CD4-positive, CD25-positive, alpha-beta regulatory T cell (primary cell): ENCODE results near the gene ESR2. TPM values are rescaled to one million over a fixed set of nuclear protein-coding genes. Genes with fewer than 3 reads are reported as not detected.

ENCODE experiments used
- ATAC-seq, 2 donors: fragments of 150-1000 bp; cut with Tn5 transposase; one replicate each; pipeline ENCODE4 v1.10.0; 2021; ENCODE audit warnings: low read depth in 2 of 2, moderate number of reproducible peaks in 2 of 2, moderate library complexity in 1 of 2
- DNase-seq, 3 donors: peaks; one replicate each; pipeline versions ENCODE4 v3.0.0 to v3.0.0-alpha.2; 2012 to 2022; ENCODE audit warnings: mixed read lengths in 1 of 3
- H3K27ac ChIP-seq: one replicate; pipeline ENCODE4 v1.7.0; 2013; ENCODE audit warnings: mild to moderate bottlenecking, low read length; ENCODE audit not compliant: insufficient read depth, poor library complexity, severe bottlenecking
- H3K27me3 ChIP-seq: one replicate; pipeline ENCODE4 v1.7.0; 2013; ENCODE audit warnings: low read length; ENCODE audit not compliant: control insufficient read depth, insufficient read depth
- H3K36me3 ChIP-seq: one replicate; pipeline ENCODE4 v1.7.0; 2013; ENCODE audit warnings: mild to moderate bottlenecking, low read length, moderate library complexity; ENCODE audit not compliant: control insufficient read depth, insufficient read depth
- H3K4me1 ChIP-seq: 2 replicates; pipeline ENCODE4 v1.7.0; 2013; ENCODE audit warnings: mild to moderate bottlenecking, low read length; ENCODE audit not compliant: insufficient read depth, control insufficient read depth, poor library complexity, severe bottlenecking
- H3K4me3 ChIP-seq: one replicate; pipeline ENCODE4 v1.7.0; 2013; ENCODE audit warnings: low read depth, mild to moderate bottlenecking, low read length, moderate library complexity
- H3K9me3 ChIP-seq, 2 experiments: 1 replicate in 1 of 2; 2 replicates in 1 of 2; pipeline ENCODE4 v1.7.0; 2013; ENCODE audit warnings: low read length in 2 of 2, mild to moderate bottlenecking in 1 of 2, moderate library complexity in 1 of 2; ENCODE audit not compliant: control insufficient read depth in 2 of 2
- H3K27ac Mint-ChIP-seq, 3 donors: one replicate each; pipeline ENCODE4 v1.8.0; 2020 to 2022; ENCODE audit warnings: mild to moderate bottlenecking in 3 of 3, mixed read lengths in 3 of 3, moderate library complexity in 2 of 3
- H3K27me3 Mint-ChIP-seq: one replicate; pipeline ENCODE4 v1.8.0; 2022; ENCODE audit warnings: mild to moderate bottlenecking, mixed read lengths
- H3K36me3 Mint-ChIP-seq: one replicate; pipeline ENCODE4 v1.8.0; 2020; ENCODE audit warnings: mixed read lengths
- H3K4me1 Mint-ChIP-seq, 4 donors: one replicate each; pipeline ENCODE4 v1.8.0; 2020 to 2022; ENCODE audit warnings: mixed read lengths in 4 of 4, mild to moderate bottlenecking in 1 of 4
- H3K4me3 Mint-ChIP-seq, 4 donors: one replicate each; pipeline ENCODE4 v1.8.0; 2020 to 2022; ENCODE audit warnings: mild to moderate bottlenecking in 4 of 4, mixed read lengths in 4 of 4, moderate library complexity in 3 of 4
- H3K9me3 Mint-ChIP-seq, 7 donors: one replicate each; pipeline ENCODE4 v1.8.0; 2020 to 2022; ENCODE audit warnings: mixed read lengths in 7 of 7, mild to moderate bottlenecking in 3 of 7, moderate library complexity in 2 of 7
- polyA plus RNA-seq, 4 donors: library from polyadenylated mRNA; unstranded; fragments of 300-500 nt; fragmentation: Illumina TruSeq; gene quantifications; one replicate each; pipeline ENCODE4 v1.2.3, GENCODE V29; 2021
- total RNA-seq: library from RNA; stranded (reverse); gene quantifications from one replicate; pipeline ENCODE4 v1.2.3, GENCODE V29; 2022

The ESR2 gene
- total and polyA plus RNA-seq, 5 donors from 2014 or later = 0.14 to 0.40 (median 0.18) TPM; not detected in 1

DNA sequence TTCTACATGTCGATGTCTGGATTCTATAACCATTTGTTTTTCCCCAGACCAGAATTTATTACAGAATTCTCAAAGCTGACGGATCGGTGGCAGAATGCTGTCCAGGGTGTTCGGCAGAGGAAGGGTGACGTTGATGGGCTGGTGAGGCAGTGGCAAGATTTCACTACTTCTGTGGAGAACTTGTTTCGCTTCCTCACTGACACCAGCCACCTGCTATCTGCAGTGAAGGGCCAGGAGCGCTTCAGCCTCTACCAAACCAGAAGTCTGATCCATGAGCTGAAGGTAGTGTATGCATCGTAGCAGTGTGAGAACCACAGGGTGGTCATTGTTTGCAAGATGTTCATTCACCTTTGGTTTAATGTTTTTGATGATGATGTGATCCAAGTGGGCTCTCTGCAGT is 124.0 kb downstream of the ESR2 start:
- Histone ChIP-seq H3K9me3 (no peaks in the 10 kb centered on the region), H3K27me3 (no peaks in the 10 kb centered on the region), H3K4me1 (no peaks in the 10 kb centered on the region), H3K4me3 (no peak overlapping the region), H3K36me3 (peaks cover 89% of the 10 kb centered on the region), H3K27ac (no peak overlapping the region)
- Mint-ChIP-seq H3K36me3 (peaks cover 59% of the 10 kb centered on the region), H3K4me3 (no peak overlapping the region), H3K27me3 (no peaks in the 10 kb centered on the region), H3K9me3 (peaks cover 0 to 1% (median 0%) of the 10 kb centered on the region in 7 donors), H3K4me1 (peaks cover 0 to 2% (median 0%) of the 10 kb centered on the region in 4 donors), H3K27ac (no peak overlapping the region)
- no peak for ATAC-seq
- DNase-seq = no peak

DNA sequence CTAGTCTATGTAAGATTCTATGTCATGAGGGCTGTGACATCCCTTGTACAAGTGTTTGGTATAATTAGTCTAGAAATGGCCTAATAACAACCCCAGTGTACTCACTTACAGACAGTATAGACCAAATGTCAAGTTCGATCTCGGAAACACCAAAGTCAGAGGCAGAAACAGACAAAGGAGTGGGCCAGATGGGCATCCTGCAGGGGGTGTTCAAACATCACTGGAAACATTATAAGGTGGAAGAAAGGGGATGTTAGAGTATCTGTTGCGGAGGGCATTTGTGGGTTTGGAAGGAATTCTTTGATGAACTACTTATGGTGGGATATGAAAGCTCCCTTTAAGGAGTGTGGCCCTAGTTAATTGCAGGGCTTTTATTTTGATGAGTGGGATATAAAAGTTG is 134.6 kb downstream of the ESR2 start:
- DNase-seq (no peak), ATAC-seq (no peak)
- no peak overlapping the region for H3K27ac ChIP-seq
- H3K4me3 Mint-ChIP-seq = peak overlapping the region in 1 of 4 donors; percentile 22
- H3K4me3 ChIP-seq = no peak overlapping the region
- peaks cover 0 to 6% (median 2%) of the 10 kb centered on the region in 4 donors for H3K4me1 Mint-ChIP-seq
- peak overlapping the region in 1 of 3 donors; percentile 55 for H3K27ac Mint-ChIP-seq
- no peaks in the 10 kb centered on the region for H3K27me3 ChIP-seq
- no peaks in the 10 kb centered on the region for H3K4me1 ChIP-seq
- H3K9me3 Mint-ChIP-seq = no peaks in the 10 kb centered on the region
- H3K9me3 ChIP-seq = no peaks in the 10 kb centered on the region
- peaks cover 90% of the 10 kb centered on the region for H3K36me3 ChIP-seq
- peaks cover 49% of the 10 kb centered on the region for H3K36me3 Mint-ChIP-seq
- H3K27me3 Mint-ChIP-seq = no peaks in the 10 kb centered on the region

DNA sequence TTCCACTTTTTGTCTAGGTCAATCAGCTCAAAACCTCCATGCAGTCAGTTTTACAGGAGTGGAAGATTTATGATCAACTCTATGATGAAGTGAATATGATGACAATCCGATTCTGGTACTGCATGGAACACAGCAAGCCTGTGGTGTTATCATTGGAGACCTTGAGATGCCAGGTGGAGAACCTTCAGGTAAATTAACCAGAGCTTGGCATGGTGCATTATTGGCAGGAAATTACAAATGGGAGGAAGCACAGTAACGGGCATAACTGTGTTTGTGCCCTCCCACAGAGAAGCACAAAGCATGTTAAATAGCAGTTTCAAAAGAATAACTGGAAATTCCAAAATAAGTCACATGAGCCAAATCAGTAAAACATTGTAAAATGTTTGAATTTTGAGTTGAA is 135.6 kb downstream of the ESR2 start:
- DNase-seq = no peak
- Histone ChIP-seq H3K4me1 (no peaks in the 10 kb centered on the region), H3K27me3 (no peaks in the 10 kb centered on the region), H3K36me3 (peaks cover 95% of the 10 kb centered on the region), H3K9me3 (no peaks in the 10 kb centered on the region), H3K4me3 (no peak overlapping the region), H3K27ac (no peak overlapping the region)
- Mint-ChIP-seq H3K4me3 (no peak overlapping the region), H3K4me1 (peaks cover 0 to 6% (median 2%) of the 10 kb centered on the region in 4 donors), H3K27me3 (no peaks in the 10 kb centered on the region), H3K27ac (peak overlapping the region in 2 of 3 donors; percentile 56 to 59), H3K36me3 (peaks cover 50% of the 10 kb centered on the region), H3K9me3 (no peaks in the 10 kb centered on the region)
- ATAC-seq = no peak

DNA sequence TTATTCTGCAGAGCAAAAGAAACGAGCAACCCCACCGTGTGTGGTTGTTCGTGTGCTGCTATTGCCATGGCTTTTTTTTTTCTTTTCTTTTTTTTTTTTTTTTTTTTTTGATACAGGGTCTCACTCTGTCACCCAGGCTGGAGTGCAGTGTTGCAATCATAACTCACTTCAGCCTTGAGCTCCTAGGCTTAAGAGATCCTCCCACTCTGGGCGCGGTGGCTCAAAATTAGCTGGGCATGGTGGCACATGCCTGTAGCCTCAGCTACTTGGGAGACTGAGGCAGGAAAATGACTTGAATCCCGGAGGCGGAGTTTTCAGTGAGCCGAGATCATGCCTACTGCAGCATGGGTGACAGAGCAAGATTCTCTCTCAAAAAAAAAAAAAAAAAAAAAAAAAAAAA is 144.2 kb downstream of the ESR2 start:
- Mint-ChIP-seq H3K4me3 (no peak overlapping the region), H3K9me3 (no peaks in the 10 kb centered on the region), H3K4me1 (peaks cover 0 to 4% (median 0%) of the 10 kb centered on the region in 4 donors), H3K36me3 (peaks cover 46% of the 10 kb centered on the region), H3K27me3 (no peaks in the 10 kb centered on the region), H3K27ac (peak overlapping the region in 1 of 3 donors; percentile 38)
- no peak for ATAC-seq
- Histone ChIP-seq H3K4me1 (no peaks in the 10 kb centered on the region), H3K36me3 (peaks cover 89% of the 10 kb centered on the region), H3K9me3 (no peaks in the 10 kb centered on the region), H3K27me3 (no peaks in the 10 kb centered on the region), H3K4me3 (no peak overlapping the region), H3K27ac (no peak overlapping the region)
- no peak for DNase-seq

DNA sequence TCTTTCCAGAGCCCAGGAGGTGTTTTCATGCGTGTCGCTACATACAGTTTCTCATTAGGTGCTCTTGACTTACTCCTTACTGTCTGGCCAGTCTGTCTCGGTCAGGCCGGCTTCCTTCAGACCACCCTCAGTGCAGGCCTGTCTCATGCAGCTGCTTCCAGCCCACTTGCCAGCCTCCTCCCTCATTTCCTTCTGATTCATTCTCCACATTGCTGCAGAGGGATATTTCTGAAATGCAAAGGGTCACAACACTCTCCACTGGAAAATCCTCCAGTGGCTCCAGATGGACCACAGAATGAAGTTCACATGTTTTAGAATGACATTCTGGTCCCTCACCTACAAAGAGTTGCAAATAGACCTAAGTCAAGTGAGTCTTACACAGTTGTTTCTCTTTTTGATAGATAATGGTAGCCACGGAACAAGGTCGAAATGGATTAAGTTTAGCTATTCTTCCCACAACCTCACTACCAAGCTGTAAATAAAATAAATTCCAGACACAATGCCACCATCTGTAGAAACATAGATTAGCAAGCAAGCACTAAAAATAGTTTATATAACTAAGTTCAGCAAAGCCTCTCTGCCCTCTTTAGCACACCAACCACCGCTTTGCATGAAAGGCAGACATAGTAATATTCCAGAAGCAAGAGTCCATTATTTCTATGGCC is 146.9 kb downstream of the ESR2 start:
- H3K4me3 ChIP-seq = no peak overlapping the region
- no peak overlapping the region for H3K27ac Mint-ChIP-seq
- DNase-seq (no peak), ATAC-seq (no peak)
- H3K36me3 Mint-ChIP-seq = peaks cover 52% of the 10 kb centered on the region
- no peaks in the 10 kb centered on the region for H3K27me3 Mint-ChIP-seq
- peaks cover 89% of the 10 kb centered on the region for H3K36me3 ChIP-seq
- H3K9me3 Mint-ChIP-seq = no peaks in the 10 kb centered on the region
- no peaks in the 10 kb centered on the region for H3K4me1 ChIP-seq
- H3K4me1 Mint-ChIP-seq = no peaks in the 10 kb centered on the region
- no peaks in the 10 kb centered on the region for H3K9me3 ChIP-seq
- H3K27me3 ChIP-seq = no peaks in the 10 kb centered on the region
- no peak overlapping the region for H3K27ac ChIP-seq
- H3K4me3 Mint-ChIP-seq = no peak overlapping the region

DNA sequence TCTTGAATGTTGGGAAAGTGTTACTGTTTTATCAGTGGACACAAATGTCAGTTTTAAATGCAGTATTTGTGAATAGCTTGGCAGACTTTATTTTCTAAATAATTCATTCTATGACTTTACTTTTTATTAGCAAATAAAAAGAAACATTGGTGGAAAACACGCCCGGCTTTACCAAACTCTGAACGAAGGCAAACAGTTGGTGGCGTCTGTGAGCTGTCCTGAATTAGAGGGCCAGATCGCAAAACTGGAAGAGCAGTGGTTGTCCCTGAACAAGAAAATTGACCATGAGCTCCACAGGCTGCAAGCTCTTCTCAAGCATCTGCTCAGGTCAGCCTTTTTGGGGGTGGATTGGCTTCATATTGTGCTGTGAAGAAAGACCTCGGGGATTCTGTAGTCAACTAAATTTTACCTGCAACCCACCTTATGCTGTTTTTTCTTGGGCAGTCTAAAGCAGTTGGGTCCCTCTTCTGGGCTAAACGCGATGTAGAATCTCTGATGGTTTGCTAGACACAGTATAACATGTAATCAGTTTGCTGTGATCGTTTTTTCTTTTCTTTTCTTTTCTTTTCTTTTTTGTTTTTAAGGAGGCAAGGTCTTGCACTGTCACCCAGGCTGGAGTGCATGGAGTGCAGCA is 156.4 kb downstream of the ESR2 start:
- Histone ChIP-seq H3K27me3 (no peaks in the 10 kb centered on the region), H3K4me3 (no peak overlapping the region), H3K4me1 (no peaks in the 10 kb centered on the region), H3K36me3 (peaks cover 86% of the 10 kb centered on the region), H3K27ac (no peak overlapping the region), H3K9me3 (no peaks in the 10 kb centered on the region)
- H3K4me3 Mint-ChIP-seq = no peak overlapping the region
- no peak overlapping the region for H3K27ac Mint-ChIP-seq
- peaks cover 42% of the 10 kb centered on the region for H3K36me3 Mint-ChIP-seq
- DNase-seq (no peak), ATAC-seq (no peak)
- H3K9me3 Mint-ChIP-seq = no peaks in the 10 kb centered on the region
- no peaks in the 10 kb centered on the region for H3K4me1 Mint-ChIP-seq
- H3K27me3 Mint-ChIP-seq = no peaks in the 10 kb centered on the region

DNA sequence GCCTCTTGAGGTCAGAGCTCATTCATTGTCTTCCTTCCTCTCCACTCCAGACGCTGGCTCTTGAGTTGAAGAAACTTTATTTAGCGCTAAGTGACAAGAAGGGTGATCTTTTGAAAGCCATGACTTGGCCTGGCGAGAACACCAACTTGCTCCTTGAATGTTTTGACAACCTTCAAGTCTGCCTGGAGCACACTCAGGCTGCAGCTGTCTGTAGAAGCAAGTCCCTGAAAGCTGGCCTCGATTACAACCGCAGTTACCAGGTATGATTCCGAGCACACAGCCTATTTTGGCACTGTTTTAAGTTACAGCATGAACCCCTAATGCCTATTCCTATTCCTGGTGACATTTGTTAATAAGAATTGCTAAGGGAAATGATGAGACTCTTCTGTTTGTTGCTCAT is 167.6 kb downstream of the ESR2 start:
- H3K27me3 ChIP-seq = no peaks in the 10 kb centered on the region
- H3K4me3 ChIP-seq = no peak overlapping the region
- H3K27ac ChIP-seq = no peak overlapping the region
- no peaks in the 10 kb centered on the region for H3K4me1 ChIP-seq
- Mint-ChIP-seq H3K36me3 (peaks cover 61% of the 10 kb centered on the region), H3K4me1 (no peaks in the 10 kb centered on the region), H3K27me3 (no peaks in the 10 kb centered on the region), H3K27ac (no peak overlapping the region), H3K9me3 (no peaks in the 10 kb centered on the region), H3K4me3 (no peak overlapping the region)
- peaks cover 93% of the 10 kb centered on the region for H3K36me3 ChIP-seq
- ATAC-seq (no peak), DNase-seq (no peak)
- no peaks in the 10 kb centered on the region for H3K9me3 ChIP-seq

DNA sequence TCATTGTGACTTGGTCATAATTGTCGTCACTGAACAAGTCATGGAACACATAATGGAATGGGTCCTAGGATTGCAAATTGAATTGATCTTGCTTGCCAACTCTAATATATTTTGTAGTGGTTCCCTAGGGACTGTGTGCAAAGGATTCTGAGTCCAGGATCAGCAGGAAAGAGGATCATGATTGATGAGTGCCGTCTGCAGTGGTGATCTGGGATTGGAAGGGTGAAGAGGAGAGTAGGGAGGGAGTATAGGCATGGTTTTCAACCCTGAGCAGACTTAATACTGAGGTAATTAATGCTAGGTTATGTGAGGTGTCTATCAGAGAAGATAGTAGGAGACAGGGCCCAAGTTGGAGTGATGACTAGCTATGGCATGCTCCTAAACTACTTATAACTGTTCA is 168.9 kb downstream of the ESR2 start:
- Mint-ChIP-seq H3K27ac (peak overlapping the region in 1 of 3 donors; percentile 76), H3K9me3 (no peaks in the 10 kb centered on the region), H3K4me3 (no peak overlapping the region), H3K36me3 (peaks cover 55% of the 10 kb centered on the region), H3K4me1 (no peaks in the 10 kb centered on the region), H3K27me3 (no peaks in the 10 kb centered on the region)
- Histone ChIP-seq H3K27me3 (no peaks in the 10 kb centered on the region), H3K27ac (no peak overlapping the region), H3K4me1 (no peaks in the 10 kb centered on the region), H3K4me3 (no peak overlapping the region), H3K36me3 (peaks cover 89% of the 10 kb centered on the region), H3K9me3 (no peaks in the 10 kb centered on the region)
- DNase-seq = no peak
- ATAC-seq = no peak
